Mesodermal cell (in vitro differentiated cells): Measurements from ENCODE around the gene RIBC2.
"Not testable (repeated sequence)": the region's sequence is repeated elsewhere in the genome, so short reads cannot be mapped to it uniquely, and the experiment has no call there.

ENCODE experiments used
- H3K27ac ChIP-seq: 2 replicates; pipeline ENCODE4 v1.7.0; 2013; ENCODE audit warnings: mild to moderate bottlenecking, low read depth, low read length, moderate library complexity; ENCODE audit not compliant: severe bottlenecking
- H3K36me3 ChIP-seq: 2 replicates; pipeline ENCODE4 v1.7.1; 2013; ENCODE audit warnings: mild to moderate bottlenecking, low read length, moderate library complexity; ENCODE audit not compliant: control insufficient read depth, insufficient read depth
- H3K4me1 ChIP-seq: one replicate; pipeline ENCODE4 v1.7.1; 2013; ENCODE audit warnings: mild to moderate bottlenecking, low read length; ENCODE audit not compliant: insufficient read depth, control insufficient read depth, poor library complexity, severe bottlenecking
- H3K4me3 ChIP-seq: 2 replicates; pipeline ENCODE4 v1.7.0; 2013; ENCODE audit warnings: low read length, control low read depth, mild to moderate bottlenecking; ENCODE audit not compliant: insufficient read depth, poor library complexity, severe bottlenecking; ENCODE audit errors: extremely low read depth
- H3K9me3 ChIP-seq: 2 replicates; pipeline ENCODE4 v1.7.1; 2013; ENCODE audit warnings: mild to moderate bottlenecking, low read length, moderate library complexity; ENCODE audit not compliant: control insufficient read depth
- WGBS, 2 experiments: methylation state at CpG; one replicate each; pipeline ENCODE4 v1.1.5; 2013; ENCODE audit warnings: missing lambda C conversion rate in 2 of 2; ENCODE audit not compliant: insufficient coverage in 2 of 2; 5-methylcytosine and 5-hydroxymethylcytosine counted together

Gene RIBC2

GRCh38 chr22:45435544-45436139 is 22.1 kb downstream of the RIBC2 start:
- Histone ChIP-seq H3K4me1 (peaks cover 3% of the 10 kb centered on the region), H3K4me3 (no peak overlapping the region), H3K27ac (peak overlapping the region; percentile 33), H3K9me3 (no peaks in the 10 kb centered on the region), H3K36me3 (no peaks in the 10 kb centered on the region)
- 14 to 25% methylated on average over 16 to 18 of the region's 20 CpGs for WGBS, 2 experiments

- H3K27ac ChIP-seq, H3K4me1 ChIP-seq, H3K36me3 ChIP-seq, H3K4me3 ChIP-seq, H3K9me3 ChIP-seq: not testable (repeated sequence)
- 91% methylated on average over 11 to 22 of the region's 34 CpGs for whole genome bisulfite sequencing, 2 experiments
Observed at GRCh38 chr22:45436871-45437517, 23.5 kb downstream of the RIBC2 start.

- no peaks in the 10 kb centered on the region for H3K36me3 ChIP-seq
- H3K27ac ChIP-seq, result no peak overlapping the region
- H3K4me3 ChIP-seq, result no peak overlapping the region
- H3K9me3 ChIP-seq, result no peaks in the 10 kb centered on the region
- peaks cover 11% of the 10 kb centered on the region for H3K4me1 ChIP-seq
Observed at GRCh38 chr22:45438336-45438735, 24.8 kb downstream of the RIBC2 start.

- WGBS, 2 experiments, result 76 to 88% methylated on average over 11 to 12 of the region's 13 CpGs
- H3K4me1 ChIP-seq, result peaks cover 21% of the 10 kb centered on the region
- not testable (repeated sequence) for H3K27ac ChIP-seq, H3K36me3 ChIP-seq, H3K4me3 ChIP-seq, H3K9me3 ChIP-seq
Observed at GRCh38 chr22:45440688-45441087, 27.2 kb downstream of the RIBC2 start.

GRCh38 chr22:45441138-45441537 is 27.6 kb downstream of the RIBC2 start:
- WGBS, 2 experiments, result 21 to 67% methylated on average over 2 to 6 of the region's 10 CpGs
- Histone ChIP-seq H3K4me3 (no peak overlapping the region), H3K27ac (no peak overlapping the region), H3K4me1 (peaks cover 21% of the 10 kb centered on the region), H3K36me3 (no peaks in the 10 kb centered on the region), H3K9me3 (no peaks in the 10 kb centered on the region)

GRCh38 chr22:45442116-45442515 is 28.6 kb downstream of the RIBC2 start:
- 83 to 85% methylated on average over 1 to 2 of the region's 5 CpGs for WGBS, 2 experiments
- Histone ChIP-seq H3K36me3 (no peaks in the 10 kb centered on the region), H3K9me3 (no peaks in the 10 kb centered on the region), H3K4me3 (no peak overlapping the region), H3K27ac (no peak overlapping the region), H3K4me1 (peaks cover 21% of the 10 kb centered on the region)

GRCh38 chr22:45444168-45444567 is 30.7 kb downstream of the RIBC2 start:
- Histone ChIP-seq H3K4me1 (peaks cover 21% of the 10 kb centered on the region), H3K27ac (peak overlapping the region; percentile 1), H3K36me3 (no peaks in the 10 kb centered on the region), H3K4me3 (no peak overlapping the region), H3K9me3 (no peaks in the 10 kb centered on the region)
- WGBS, 2 experiments, result 65 to 85% methylated on average over 3 of the region's 3 CpGs

GRCh38 chr22:45445031-45445710 is 31.7 kb downstream of the RIBC2 start:
- no peak overlapping the region for H3K27ac ChIP-seq
- no peaks in the 10 kb centered on the region for H3K9me3 ChIP-seq
- no peaks in the 10 kb centered on the region for H3K36me3 ChIP-seq
- 89 to 94% methylated on average over 13 to 14 of the region's 14 CpGs for WGBS, 2 experiments
- H3K4me1 ChIP-seq, result peaks cover 21% of the 10 kb centered on the region
- no peak overlapping the region for H3K4me3 ChIP-seq

GRCh38 chr22:45446216-45446615 is 32.7 kb downstream of the RIBC2 start:
- Histone ChIP-seq H3K9me3 (no peaks in the 10 kb centered on the region), H3K27ac (no peak overlapping the region), H3K4me1 (peaks cover 21% of the 10 kb centered on the region), H3K36me3 (no peaks in the 10 kb centered on the region), H3K4me3 (no peak overlapping the region)
- WGBS, 2 experiments, result 91 to 94% methylated on average over 3 to 4 of the region's 5 CpGs

- 94 to 100% methylated on average over 2 to 4 of the region's 4 CpGs for WGBS, 2 experiments
- peaks cover 12% of the 10 kb centered on the region for H3K4me1 ChIP-seq
Observed at GRCh38 chr22:45447596-45447995, 34.1 kb downstream of the RIBC2 start.

GRCh38 chr22:45448431-45448830 is 34.9 kb downstream of the RIBC2 start:
- Histone ChIP-seq H3K27ac (no peak overlapping the region), H3K4me1 (peaks cover 12% of the 10 kb centered on the region), H3K9me3 (no peaks in the 10 kb centered on the region), H3K4me3 (no peak overlapping the region), H3K36me3 (no peaks in the 10 kb centered on the region)
- 84 to 93% methylated on average over 8 to 9 of the region's 9 CpGs for WGBS, 2 experiments

More at GRCh38 chr22:45447596-45447995, 34.1 kb downstream of the RIBC2 start:
- H3K4me3 ChIP-seq, H3K9me3 ChIP-seq, H3K27ac ChIP-seq, H3K36me3 ChIP-seq: not testable (repeated sequence)
